Stimulated activated CD8-positive, alpha-beta memory T cell treated with anti-CD3 and anti-CD28 coated beads, Interleukin-7, amount 100 ng/mL, for 4 hours (primary cell): Measurements from ENCODE around the gene OR5P2.
"Not testable (repeated sequence)": the region's sequence is repeated elsewhere in the genome, so short reads cannot be mapped to it uniquely, and the experiment has no call there.

ENCODE experiments used
- DNase-seq, 2 donors: peaks; one replicate each; pipeline ENCODE4 v3.0.0-alpha.2; 2020; ENCODE audit warnings: low read depth in 2 of 2

OR5P2 gene, protein sequence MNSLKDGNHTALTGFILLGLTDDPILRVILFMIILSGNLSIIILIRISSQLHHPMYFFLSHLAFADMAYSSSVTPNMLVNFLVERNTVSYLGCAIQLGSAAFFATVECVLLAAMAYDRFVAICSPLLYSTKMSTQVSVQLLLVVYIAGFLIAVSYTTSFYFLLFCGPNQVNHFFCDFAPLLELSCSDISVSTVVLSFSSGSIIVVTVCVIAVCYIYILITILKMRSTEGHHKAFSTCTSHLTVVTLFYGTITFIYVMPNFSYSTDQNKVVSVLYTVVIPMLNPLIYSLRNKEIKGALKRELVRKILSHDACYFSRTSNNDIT

DNA sequence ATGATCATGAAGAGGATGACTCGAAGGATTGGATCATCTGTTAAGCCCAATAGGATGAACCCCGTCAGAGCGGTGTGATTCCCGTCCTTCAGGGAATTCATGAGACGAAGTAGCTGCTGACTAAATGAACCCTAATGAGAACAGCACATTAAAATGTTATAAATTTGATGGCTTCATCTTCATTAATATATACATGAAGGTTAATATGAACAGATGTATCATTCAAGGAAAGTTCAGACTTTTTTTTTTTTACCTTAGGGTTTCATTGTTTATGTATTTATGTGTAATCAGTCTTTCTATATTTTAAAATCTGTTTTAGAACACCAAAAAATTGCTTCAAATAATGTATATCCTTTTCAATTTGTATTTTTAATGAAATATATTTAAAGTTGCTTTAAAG is at the start of gene OR5P2:
Gene OR5P2, minus strand, starts transcription at position 101 of the 400 bp plus-strand sequence. Its CDS starts 0 bp downstream, at position 101.
- no peak for DNase-seq

DNA sequence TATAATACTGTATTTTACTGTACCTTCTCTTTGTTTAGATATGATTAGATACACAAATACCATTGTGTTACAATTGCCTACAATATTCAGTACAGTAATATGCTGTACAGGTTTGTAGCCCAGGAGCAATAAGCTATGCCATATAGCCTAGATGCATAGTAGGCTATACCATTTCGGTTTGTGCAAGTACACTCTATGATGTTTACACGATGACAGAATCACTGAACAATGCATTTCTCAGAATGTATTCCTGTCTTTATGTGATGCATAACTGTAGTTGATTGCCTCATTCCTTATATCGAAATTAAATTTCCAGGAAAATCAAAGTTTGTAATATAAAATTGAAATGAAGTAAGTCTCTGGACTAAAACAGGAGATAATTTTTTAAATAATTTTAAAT is 49.3 kb upstream of the OR5P2 start:
- no peak for DNase-seq

DNA sequence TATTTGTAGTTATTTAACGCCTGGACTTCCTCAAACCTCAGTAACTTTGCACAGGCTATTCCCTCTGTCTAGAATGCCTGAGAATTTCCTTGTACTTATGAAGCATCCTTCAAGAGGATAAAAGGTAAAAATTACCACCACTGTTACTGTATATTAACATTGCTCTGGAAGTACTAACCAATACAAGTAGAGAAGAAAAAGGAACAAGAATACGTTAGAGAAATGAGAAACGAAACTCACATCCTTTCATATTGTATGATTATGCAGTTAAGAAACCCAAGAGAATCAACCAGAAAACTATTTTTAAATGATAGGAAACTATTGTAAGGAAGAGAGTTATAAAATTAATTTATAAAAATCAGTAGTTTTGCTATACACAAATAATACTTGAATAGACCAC is 48.2 kb upstream of the OR5P2 start:
- no peak for DNase-seq

DNA sequence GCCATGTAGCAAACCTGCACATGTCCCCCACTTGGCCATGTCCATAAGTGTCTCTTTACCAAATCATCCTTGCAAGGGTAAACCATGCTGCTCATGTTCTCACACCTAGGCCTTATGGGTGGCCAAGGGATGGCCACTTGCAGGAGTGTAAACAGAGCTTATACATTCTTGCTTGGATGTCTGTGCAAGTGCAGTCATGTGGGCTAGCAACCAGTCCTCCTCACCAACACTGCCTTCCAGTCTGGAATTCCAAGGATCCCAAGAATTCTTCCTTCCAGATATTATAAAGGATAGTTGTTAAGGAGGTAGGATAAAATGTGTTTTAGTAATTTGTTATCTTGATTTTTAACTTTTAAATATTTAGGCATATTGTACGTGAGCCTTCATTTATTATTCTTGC is 47.8 kb upstream of the OR5P2 start:
- no peak for DNase-seq

DNA sequence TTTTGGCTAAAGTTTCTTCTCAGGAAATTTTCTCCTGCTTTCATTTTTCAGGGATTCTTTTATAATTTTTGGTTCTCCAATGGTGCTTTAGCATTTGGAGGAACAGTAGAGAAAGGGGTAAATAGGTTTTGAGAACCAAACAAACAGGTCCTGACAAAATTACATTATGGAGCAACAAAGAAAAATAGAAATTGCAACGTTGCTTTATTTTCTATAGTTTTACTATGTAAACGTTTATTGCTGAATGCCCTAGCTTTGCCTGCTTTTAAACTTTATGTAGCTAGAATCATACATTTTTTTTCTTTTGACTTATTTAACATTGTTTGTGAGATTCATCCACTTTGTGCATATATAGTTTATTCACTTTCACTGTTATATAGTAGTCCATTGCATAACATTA is 43.8 kb upstream of the OR5P2 start:
- DNase-seq = no peak

DNA sequence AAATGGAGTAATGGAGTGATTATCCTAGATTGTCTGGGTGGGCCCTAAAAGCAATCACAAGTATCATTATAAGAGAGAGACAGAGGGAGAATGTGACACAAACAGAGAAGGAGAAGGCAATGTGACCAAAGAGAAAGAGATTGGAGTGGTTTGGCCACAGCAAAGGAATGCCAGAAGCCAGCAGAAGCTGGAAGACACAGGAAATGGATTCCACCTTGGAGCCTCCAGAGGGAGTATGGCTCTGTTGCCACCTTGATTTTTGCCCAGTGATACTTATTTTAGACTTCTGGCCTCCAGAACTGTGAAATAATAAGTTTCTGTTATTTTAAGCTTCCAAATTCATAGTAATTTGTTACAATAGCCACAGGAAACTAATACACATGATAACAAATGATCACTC is 36.8 kb upstream of the OR5P2 start:
- DNase-seq = no peak

DNA sequence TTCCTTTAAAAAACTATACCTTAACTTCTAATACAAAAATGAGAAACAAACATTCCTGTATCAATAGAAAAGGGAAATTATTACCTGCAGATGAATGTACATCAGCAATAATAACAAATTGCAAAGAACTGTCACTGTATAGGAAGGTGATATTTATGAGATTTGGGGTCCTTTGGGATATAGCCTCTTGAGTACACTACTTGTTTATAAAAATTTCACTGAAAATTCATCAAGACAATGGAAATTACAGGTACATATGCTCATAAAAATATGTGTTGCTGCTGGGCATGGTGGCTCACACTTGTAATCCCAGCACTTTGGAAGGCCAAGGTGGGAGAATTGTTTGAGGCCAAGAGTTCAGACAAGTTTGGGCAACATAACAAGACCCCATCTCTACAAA is 34.0 kb upstream of the OR5P2 start, which contains the start of gene OR5P3:
Gene OR5P3, minus strand, starts transcription at position 101 of the 400 bp plus-strand sequence.
- DNase-seq = no peak

DNA sequence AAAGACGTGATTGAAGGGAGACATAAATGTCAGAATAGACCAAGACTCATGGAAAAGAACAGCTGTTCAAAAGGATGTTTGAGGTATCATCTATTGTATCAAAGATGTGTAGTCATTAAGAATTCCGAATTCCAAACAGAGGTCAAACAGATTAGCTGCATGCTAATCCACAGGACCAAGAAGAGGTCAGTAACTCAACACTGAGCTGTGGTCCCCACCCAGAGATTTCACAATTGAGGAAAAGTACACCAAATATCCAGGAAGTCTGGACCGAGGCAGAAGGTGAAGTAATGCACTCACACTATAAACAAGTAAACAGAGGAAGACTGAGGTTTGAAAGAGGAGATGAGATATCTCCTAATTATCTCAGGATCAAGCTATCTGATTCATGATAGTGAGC is 29.6 kb upstream of the OR5P2 start:
- DNase-seq = no peak

DNA sequence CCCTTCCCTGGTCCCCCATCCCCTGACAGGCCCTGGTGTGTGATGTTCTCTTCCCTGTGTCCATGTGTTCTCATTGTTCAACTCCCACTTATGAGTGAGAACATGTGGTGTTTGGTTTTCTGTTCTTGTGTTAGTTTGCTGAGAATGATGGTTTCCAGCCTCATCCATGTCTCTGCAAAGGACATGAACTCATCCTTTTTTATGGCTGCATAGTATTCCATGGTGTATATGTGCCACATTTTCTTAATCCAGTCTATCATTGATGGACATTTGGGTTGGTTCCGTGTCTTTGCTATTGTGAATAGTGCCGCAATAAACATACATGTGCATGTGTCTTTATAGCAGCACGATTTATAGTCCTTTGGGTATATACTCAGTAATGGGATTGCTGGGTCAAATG is 23.7 kb upstream of the OR5P2 start:
- not testable (repeated sequence) for DNase-seq

DNA sequence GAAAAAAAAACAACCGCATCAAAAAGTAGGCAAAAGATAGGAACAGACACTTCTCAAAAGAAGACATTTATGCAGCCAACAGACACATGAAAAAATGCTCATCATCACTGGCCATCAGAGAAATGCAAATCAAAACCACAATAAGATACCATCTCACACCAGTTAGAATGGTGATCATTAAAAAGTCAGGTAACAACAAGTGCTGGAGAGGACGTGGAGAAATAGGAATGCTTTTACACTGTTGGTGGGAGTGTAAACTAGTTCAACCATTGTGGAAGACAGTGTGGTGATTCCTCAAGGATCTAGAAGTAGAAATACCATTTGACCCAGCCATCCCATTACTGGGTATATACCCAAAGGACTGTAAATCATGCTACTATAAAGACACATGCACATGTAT is 18.2 kb upstream of the OR5P2 start:
- DNase-seq = not testable (repeated sequence)

DNA sequence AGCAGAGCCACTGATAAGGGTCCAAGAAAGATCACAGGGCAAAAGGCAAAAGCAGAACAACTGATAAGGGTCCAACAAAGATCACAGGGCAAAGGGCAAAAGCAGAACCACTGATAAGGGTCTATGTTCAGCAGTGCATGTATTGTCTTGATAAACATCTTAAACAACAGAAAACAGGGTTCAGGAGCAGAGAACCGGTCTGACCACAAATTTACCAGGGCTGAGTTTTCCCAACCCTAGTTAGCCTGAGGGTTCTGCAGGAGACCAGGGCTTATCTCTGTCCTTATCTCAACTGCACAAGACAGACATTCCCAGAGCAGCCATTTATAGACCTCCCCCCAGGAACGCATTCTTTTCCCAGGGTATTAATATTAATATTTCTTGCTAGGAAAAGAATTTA is 13.6 kb upstream of the OR5P2 start:
- DNase-seq = not testable (repeated sequence)

DNA sequence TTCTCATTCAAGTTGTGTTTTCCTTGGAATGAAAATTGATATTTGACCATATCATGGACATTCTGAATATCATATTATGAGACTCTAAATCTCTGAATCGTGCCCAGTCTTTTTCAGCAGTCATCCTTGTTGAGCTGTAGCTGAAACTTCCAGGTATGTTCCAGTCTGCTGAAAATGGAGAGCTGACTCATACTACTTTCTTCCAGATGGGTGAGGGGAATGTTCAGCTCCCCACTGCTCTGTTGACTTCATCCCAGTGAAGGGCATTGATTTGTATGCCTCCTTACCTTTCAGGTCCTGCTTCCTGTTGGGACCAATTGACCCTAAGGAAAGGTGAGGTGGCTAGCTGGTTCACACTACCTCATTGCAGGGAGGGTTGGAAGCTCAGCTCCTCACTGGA is 3.5 kb downstream of the OR5P2 start:
- no peak for DNase-seq

DNA sequence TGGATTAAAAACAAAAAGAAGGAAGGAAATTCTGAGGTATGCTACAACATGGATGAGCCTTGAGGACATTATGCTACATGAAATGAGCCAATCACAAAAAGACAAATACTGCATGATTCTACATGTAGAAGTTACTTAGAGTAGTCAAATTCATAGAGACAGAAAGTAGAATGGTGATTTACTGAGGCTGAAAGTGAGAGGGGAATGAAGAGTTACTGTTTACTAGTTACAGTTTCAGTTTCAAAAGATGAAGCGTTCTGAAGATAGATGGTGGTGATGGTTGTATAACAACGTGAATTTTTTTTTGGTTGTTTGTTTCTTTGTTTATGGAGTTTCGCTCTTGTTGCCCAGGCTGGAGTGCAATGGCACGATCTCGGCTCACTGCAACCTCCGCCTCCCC is 9.5 kb downstream of the OR5P2 start:
- DNase-seq = no peak

DNA sequence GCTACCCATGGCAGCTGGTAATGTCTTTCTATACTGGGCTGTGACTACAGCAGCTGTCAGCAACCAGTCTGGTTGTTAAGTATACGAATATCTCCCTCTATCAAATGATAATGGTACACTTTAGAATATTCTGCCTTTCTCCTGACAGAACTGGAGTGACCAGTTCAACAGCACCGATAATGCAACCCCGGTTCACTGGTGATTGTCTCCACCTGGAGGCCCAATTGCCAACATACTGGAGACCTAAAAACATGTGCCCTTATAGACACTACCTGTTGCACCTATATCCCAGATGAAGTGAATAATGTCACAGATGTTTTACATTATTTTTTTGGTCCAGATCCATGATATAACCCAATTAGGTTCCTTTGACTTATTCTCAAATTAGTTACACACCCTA is 21.1 kb downstream of the OR5P2 start:
- DNase-seq = no peak

DNA sequence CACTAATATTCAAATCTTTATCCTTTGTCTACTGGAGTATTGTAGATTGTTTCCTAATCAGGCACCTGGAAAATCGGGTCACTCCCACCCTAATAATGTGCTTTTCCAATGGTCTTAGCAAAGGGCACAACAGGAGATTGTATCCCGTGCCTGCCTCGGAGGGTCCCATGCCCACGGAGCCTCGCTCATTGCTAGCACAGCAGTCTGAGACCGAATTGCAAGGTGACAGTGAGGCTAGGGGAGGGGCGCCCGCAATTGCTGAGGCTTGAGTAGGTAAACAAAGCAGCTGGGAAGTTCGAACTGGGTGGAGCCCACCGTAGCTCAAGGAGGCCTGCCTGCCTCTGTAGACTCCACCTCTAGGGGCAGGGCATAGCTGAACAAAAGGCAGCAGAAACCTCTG is 32.4 kb downstream of the OR5P2 start:
- not testable (repeated sequence) for DNase-seq

DNA sequence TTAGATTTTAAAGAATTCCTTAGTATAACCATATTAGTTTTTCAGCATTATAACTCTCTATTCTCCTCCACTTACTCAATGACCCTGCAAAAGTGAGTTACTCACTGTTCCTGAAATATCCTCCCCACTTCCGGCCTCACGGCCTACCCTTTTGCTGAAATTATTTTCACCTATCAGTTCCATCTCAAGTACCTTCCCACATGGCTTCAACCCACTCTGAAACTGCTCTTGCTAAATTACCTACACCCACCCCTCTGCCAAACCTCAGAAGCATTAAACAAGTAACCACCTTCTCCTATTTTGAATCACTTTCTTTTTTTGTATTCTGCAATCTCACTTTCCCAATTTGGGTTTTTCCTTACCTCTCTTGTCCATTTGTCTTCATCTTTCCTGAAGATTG is 37.7 kb downstream of the OR5P2 start:
- DNase-seq = no peak

DNA sequence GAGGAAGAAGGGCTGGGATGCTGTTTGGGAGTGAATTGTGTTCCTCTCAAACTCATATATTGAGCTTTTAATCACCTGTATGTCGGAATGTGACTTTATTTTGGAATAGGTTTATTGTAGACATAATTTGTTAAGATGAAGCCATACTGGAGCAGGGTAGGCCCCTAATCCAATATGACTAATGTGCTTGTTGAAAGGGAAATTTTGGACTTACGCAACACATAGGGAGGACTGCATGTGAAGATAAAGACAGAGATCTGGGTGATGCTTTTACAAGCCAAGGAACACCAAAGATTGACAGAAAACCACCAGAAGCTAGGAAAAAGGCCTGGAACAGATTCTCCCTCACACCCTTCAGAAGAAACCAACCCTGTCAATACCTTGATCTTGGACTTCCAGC is 47.3 kb downstream of the OR5P2 start:
- no peak for DNase-seq
